ENCODE measurements around the gene PTBP3.

The PTBP3 gene

DNA sequence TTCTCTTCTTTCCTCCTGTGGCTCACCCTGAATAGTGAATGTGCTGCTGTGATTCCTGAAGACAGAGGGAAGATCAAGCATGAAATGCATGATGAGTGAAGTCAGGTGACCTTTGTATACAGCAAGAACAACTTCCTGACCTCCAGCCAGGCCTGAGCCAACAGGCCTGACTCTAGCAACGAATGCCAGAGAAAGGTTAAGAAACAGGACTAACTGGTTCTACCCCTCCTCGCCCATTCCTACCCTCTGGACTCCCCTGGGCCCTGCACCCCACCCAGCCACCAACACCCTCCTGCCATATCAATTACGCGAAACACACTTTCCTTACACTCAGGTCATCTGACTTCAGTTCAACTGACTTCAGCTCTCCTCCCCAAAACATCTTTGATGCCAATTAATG, 163.2 kb downstream of the PTBP3 start:
- DNase-seq: no peak

DNA sequence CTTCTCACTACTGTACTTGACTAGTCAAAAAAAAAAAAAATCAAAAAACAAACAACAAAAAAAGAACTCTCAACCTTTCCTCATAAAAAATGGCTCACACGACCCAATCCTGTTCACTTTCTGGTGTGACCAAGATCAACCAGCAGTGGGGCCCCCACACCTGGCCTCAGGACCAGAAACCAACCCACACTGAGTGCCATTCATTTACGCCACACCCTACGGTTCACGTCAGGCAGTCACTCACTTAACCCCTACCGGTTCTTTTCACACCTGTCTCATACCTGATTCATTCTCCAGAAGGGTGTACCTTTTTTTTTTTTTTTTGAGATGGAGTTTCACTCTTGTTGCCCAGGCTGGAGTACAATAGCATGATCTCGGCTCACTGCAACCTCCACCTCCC, 164.1 kb downstream of the PTBP3 start:
- no peak for DNase-seq

DNA sequence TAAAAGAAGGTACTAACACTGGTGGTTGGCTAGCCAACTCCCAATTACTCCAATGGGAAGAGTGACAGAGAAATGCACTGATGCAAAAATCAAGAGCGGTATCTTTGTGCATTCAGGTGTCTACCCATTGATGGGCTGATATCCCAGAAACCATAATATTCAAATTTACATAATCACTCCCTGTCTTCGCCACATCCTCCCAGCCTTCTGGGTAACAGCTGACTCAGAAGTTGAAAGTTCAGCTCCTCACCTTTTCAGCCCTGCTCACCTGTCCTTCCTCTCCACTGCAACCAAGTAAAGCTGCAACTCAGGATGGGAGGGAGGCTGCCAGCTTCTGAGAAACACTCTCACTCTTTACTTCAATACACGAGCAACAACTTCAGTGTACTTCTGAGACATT, 165.2 kb downstream of the PTBP3 start:
- no peak for DNase-seq

Data from anterior cingulate cortex (tissue), 58 donors.